IPS DF 19.7 (cell line): Measurements from ENCODE around the gene INPP5K.
"Not testable (repeated sequence)": the region's sequence is repeated elsewhere in the genome, so short reads cannot be mapped to it uniquely, and the experiment has no call there.

ENCODE experiments used
- DNase-seq: peaks from one replicate; pipeline ENCODE4 v3.0.0-alpha.2; 2013; ENCODE audit warnings: low read depth, low spot score

The INPP5K gene

GRCh38 chr17:1467898-1468492, 48.4 kb downstream of the INPP5K start:
- DNase-seq, result no peak

GRCh38 chr17:1467258-1467657, 49.2 kb downstream of the INPP5K start:
- DNase-seq, result no peak

GRCh38 chr17:1464186-1464585, 52.2 kb downstream of the INPP5K start:
- DNase-seq, result no peak

- no peak for DNase-seq
These were observed 54.0 kb downstream of the INPP5K start for GRCh38 chr17:1462164-1463112.

GRCh38 chr17:1461198-1461944, 55.0 kb downstream of the INPP5K start:
- no peak for DNase-seq

- DNase-seq, result no peak
These were observed 56.2 kb downstream of the INPP5K start for GRCh38 chr17:1460233-1460632.

- peak; percentile 71 for DNase-seq
These were observed 60.4 kb downstream of the INPP5K start, which contains the start of gene CRK for GRCh38 chr17:1455797-1456599. Gene CRK (minus strand): TSS chr17:1456232. CDS start chr17:1456117, 115 bp downstream.

- DNase-seq, result no peak
These were observed 61.1 kb downstream of the INPP5K start for GRCh38 chr17:1455291-1455796.

- DNase-seq, result no peak
These were observed 61.9 kb downstream of the INPP5K start for GRCh38 chr17:1454541-1454940.

- not testable (repeated sequence) for DNase-seq
These were observed 62.7 kb downstream of the INPP5K start for GRCh38 chr17:1453694-1454093.

GRCh38 chr17:1452836-1453235, 63.6 kb downstream of the INPP5K start:
- no peak for DNase-seq

- not testable (repeated sequence) for DNase-seq
These were observed 66.2 kb downstream of the INPP5K start for GRCh38 chr17:1450261-1450660.

GRCh38 chr17:1449412-1449967, 66.9 kb downstream of the INPP5K start:
- no peak for DNase-seq

- no peak for DNase-seq
These were observed 69.4 kb downstream of the INPP5K start for GRCh38 chr17:1447052-1447451.

GRCh38 chr17:1446201-1446600, 70.2 kb downstream of the INPP5K start:
- no peak for DNase-seq

- DNase-seq, result not testable (repeated sequence)
These were observed 70.7 kb downstream of the INPP5K start for GRCh38 chr17:1445695-1446094.
